Endothelial cell (in vitro differentiated cells): ENCODE results near the gene DYDC1. TPM values are rescaled to one million over a fixed set of nuclear protein-coding genes. Genes with fewer than 3 reads are reported as not detected.

Experiments
- DNase-seq: peaks from one replicate; pipeline ENCODE4 v3.0.0; 2021; ENCODE audit warnings: low spot score
- H3K27ac Mint-ChIP-seq: one replicate; pipeline ENCODE4 v1.8.0; 2021; ENCODE audit warnings: mixed read lengths, inconsistent platforms; ENCODE audit not compliant: unreplicated experiment
- H3K27me3 Mint-ChIP-seq: one replicate; pipeline ENCODE4 v1.8.0; 2021; ENCODE audit warnings: mild to moderate bottlenecking, moderate library complexity, mixed read lengths, inconsistent platforms; ENCODE audit not compliant: unreplicated experiment
- H3K36me3 Mint-ChIP-seq: one replicate; pipeline ENCODE4 v1.8.0; 2021; ENCODE audit warnings: mild to moderate bottlenecking, low read depth, mixed read lengths, inconsistent platforms; ENCODE audit not compliant: unreplicated experiment
- H3K4me1 Mint-ChIP-seq: one replicate; pipeline ENCODE4 v1.8.0; 2021; ENCODE audit warnings: mild to moderate bottlenecking, mixed read lengths, inconsistent platforms; ENCODE audit not compliant: unreplicated experiment
- H3K4me3 Mint-ChIP-seq: one replicate; pipeline ENCODE4 v1.8.0; 2021; ENCODE audit warnings: mild to moderate bottlenecking, mixed read lengths, inconsistent platforms; ENCODE audit not compliant: unreplicated experiment
- H3K9me3 Mint-ChIP-seq: one replicate; pipeline ENCODE4 v1.8.0; 2021; ENCODE audit warnings: mixed read lengths, inconsistent platforms; ENCODE audit not compliant: unreplicated experiment
- CTCF ChIP-seq: fragments of 200-600 bp; sonication (generic); IDR thresholded peaks from one replicate; pipeline ENCODE4 v1.5.0; 2021; ENCODE audit warnings: antibody characterized with exemption; ENCODE audit not compliant: unreplicated experiment
- total RNA-seq: library from RNA; stranded (reverse); fragmentation: NEBNext Ultra II Directional; extraction: Animal tissue kit (Norgen Biotek cat#: 25700); gene quantifications from one replicate; pipeline ENCODE4 v1.2.1, GENCODE V29; 2021; ENCODE audit not compliant: unreplicated experiment

Gene DYDC1
- total RNA-seq, 1 donor from 2014 or later, result not detected

- no peak overlapping the region for H3K4me3 Mint-ChIP-seq
- no peaks in the 10 kb centered on the region for H3K9me3 Mint-ChIP-seq
- no peak overlapping the region for H3K27ac Mint-ChIP-seq
- TF ChIP-seq CTCF, result no peak
- no peaks in the 10 kb centered on the region for H3K36me3 Mint-ChIP-seq
- no peak for DNase-seq
- H3K27me3 Mint-ChIP-seq, result peaks cover 3% of the 10 kb centered on the region
- H3K4me1 Mint-ChIP-seq, result peaks cover 3% of the 10 kb centered on the region
Observed at GRCh38 chr10:80321183-80321582, 35.4 kb downstream of the DYDC1 start.

- no peaks in the 10 kb centered on the region for H3K36me3 Mint-ChIP-seq
- no peak for DNase-seq
- no peaks in the 10 kb centered on the region for H3K9me3 Mint-ChIP-seq
- peaks cover 4% of the 10 kb centered on the region for H3K27me3 Mint-ChIP-seq
- no peak for TF ChIP-seq CTCF
- no peak overlapping the region for H3K27ac Mint-ChIP-seq
- H3K4me1 Mint-ChIP-seq, result peaks cover 3% of the 10 kb centered on the region
- no peak overlapping the region for H3K4me3 Mint-ChIP-seq
Observed at GRCh38 chr10:80320377-80320776, 36.2 kb downstream of the DYDC1 start.

GRCh38 chr10:80319725-80320290 lies 36.7 kb downstream of the DYDC1 start:
- DNase-seq, result no peak
- TF ChIP-seq CTCF, result no peak
- Mint-ChIP-seq H3K27me3 (peaks cover 4% of the 10 kb centered on the region), H3K9me3 (no peaks in the 10 kb centered on the region), H3K4me3 (no peak overlapping the region), H3K36me3 (no peaks in the 10 kb centered on the region), H3K4me1 (peaks cover 3% of the 10 kb centered on the region), H3K27ac (no peak overlapping the region)

- H3K4me1 Mint-ChIP-seq, result peaks cover 3% of the 10 kb centered on the region
- peaks cover 4% of the 10 kb centered on the region for H3K27me3 Mint-ChIP-seq
- no peak overlapping the region for H3K27ac Mint-ChIP-seq
- no peak overlapping the region for H3K4me3 Mint-ChIP-seq
- no peak for TF ChIP-seq CTCF
- H3K9me3 Mint-ChIP-seq, result no peaks in the 10 kb centered on the region
- H3K36me3 Mint-ChIP-seq, result no peaks in the 10 kb centered on the region
- DNase-seq, result no peak
Observed at GRCh38 chr10:80319318-80319717, 37.2 kb downstream of the DYDC1 start.

GRCh38 chr10:80318742-80319141 lies 37.8 kb downstream of the DYDC1 start:
- H3K36me3 Mint-ChIP-seq, result no peaks in the 10 kb centered on the region
- H3K9me3 Mint-ChIP-seq, result no peaks in the 10 kb centered on the region
- no peak for DNase-seq

More at GRCh38 chr10:80318742-80319141, 37.8 kb downstream of the DYDC1 start:
- TF ChIP-seq CTCF, result no peak
- H3K27ac Mint-ChIP-seq, result no peak overlapping the region
- no peak overlapping the region for H3K4me3 Mint-ChIP-seq
- peaks cover 3% of the 10 kb centered on the region for H3K4me1 Mint-ChIP-seq
- H3K27me3 Mint-ChIP-seq, result peaks cover 4% of the 10 kb centered on the region
